CD4-positive, CD25-positive, alpha-beta regulatory T cell (primary cell): ENCODE measurements around the gene JMJD4. TPM values are rescaled to one million over a fixed set of nuclear protein-coding genes. Genes with fewer than 3 reads are reported as not detected.

Experiments
- ATAC-seq, 2 donors: fragments of 150-1000 bp; cut with Tn5 transposase; one replicate each; pipeline ENCODE4 v1.10.0; 2021; ENCODE audit warnings: low read depth in 2 of 2, moderate number of reproducible peaks in 2 of 2, moderate library complexity in 1 of 2
- DNase-seq, 3 donors: peaks; one replicate each; pipeline versions ENCODE4 v3.0.0 to v3.0.0-alpha.2; 2012 to 2022; ENCODE audit warnings: mixed read lengths in 1 of 3
- H3K27ac ChIP-seq: one replicate; pipeline ENCODE4 v1.7.0; 2013; ENCODE audit warnings: mild to moderate bottlenecking, low read length; ENCODE audit not compliant: insufficient read depth, poor library complexity, severe bottlenecking
- H3K27me3 ChIP-seq: one replicate; pipeline ENCODE4 v1.7.0; 2013; ENCODE audit warnings: low read length; ENCODE audit not compliant: control insufficient read depth, insufficient read depth
- H3K36me3 ChIP-seq: one replicate; pipeline ENCODE4 v1.7.0; 2013; ENCODE audit warnings: mild to moderate bottlenecking, low read length, moderate library complexity; ENCODE audit not compliant: control insufficient read depth, insufficient read depth
- H3K4me1 ChIP-seq: 2 replicates; pipeline ENCODE4 v1.7.0; 2013; ENCODE audit warnings: mild to moderate bottlenecking, low read length; ENCODE audit not compliant: insufficient read depth, control insufficient read depth, poor library complexity, severe bottlenecking
- H3K4me3 ChIP-seq: one replicate; pipeline ENCODE4 v1.7.0; 2013; ENCODE audit warnings: low read depth, mild to moderate bottlenecking, low read length, moderate library complexity
- H3K9me3 ChIP-seq, 2 experiments: 1 replicate in 1 of 2; 2 replicates in 1 of 2; pipeline ENCODE4 v1.7.0; 2013; ENCODE audit warnings: low read length in 2 of 2, mild to moderate bottlenecking in 1 of 2, moderate library complexity in 1 of 2; ENCODE audit not compliant: control insufficient read depth in 2 of 2
- H3K27ac Mint-ChIP-seq, 3 donors: one replicate each; pipeline ENCODE4 v1.8.0; 2020 to 2022; ENCODE audit warnings: mild to moderate bottlenecking in 3 of 3, mixed read lengths in 3 of 3, moderate library complexity in 2 of 3
- H3K27me3 Mint-ChIP-seq: one replicate; pipeline ENCODE4 v1.8.0; 2022; ENCODE audit warnings: mild to moderate bottlenecking, mixed read lengths
- H3K36me3 Mint-ChIP-seq: one replicate; pipeline ENCODE4 v1.8.0; 2020; ENCODE audit warnings: mixed read lengths
- H3K4me1 Mint-ChIP-seq, 4 donors: one replicate each; pipeline ENCODE4 v1.8.0; 2020 to 2022; ENCODE audit warnings: mixed read lengths in 4 of 4, mild to moderate bottlenecking in 1 of 4
- H3K4me3 Mint-ChIP-seq, 4 donors: one replicate each; pipeline ENCODE4 v1.8.0; 2020 to 2022; ENCODE audit warnings: mild to moderate bottlenecking in 4 of 4, mixed read lengths in 4 of 4, moderate library complexity in 3 of 4
- H3K9me3 Mint-ChIP-seq, 7 donors: one replicate each; pipeline ENCODE4 v1.8.0; 2020 to 2022; ENCODE audit warnings: mixed read lengths in 7 of 7, mild to moderate bottlenecking in 3 of 7, moderate library complexity in 2 of 7
- polyA plus RNA-seq, 4 donors: library from polyadenylated mRNA; unstranded; fragments of 300-500 nt; fragmentation: Illumina TruSeq; gene quantifications; one replicate each; pipeline ENCODE4 v1.2.3, GENCODE V29; 2021
- total RNA-seq: library from RNA; stranded (reverse); gene quantifications from one replicate; pipeline ENCODE4 v1.2.3, GENCODE V29; 2022

JMJD4 gene
- total and polyA plus RNA-seq, 5 donors from 2014 or later = 9.7 to 28.9 (median 26.5) TPM

- peak overlapping the region in 1 of 4 donors; percentile 31 for H3K4me3 Mint-ChIP-seq
- peaks cover 23% of the 10 kb centered on the region for H3K36me3 Mint-ChIP-seq
- no peaks in the 10 kb centered on the region for H3K9me3 Mint-ChIP-seq
- peaks cover 0 to 20% (median 11%) of the 10 kb centered on the region in 4 donors for H3K4me1 Mint-ChIP-seq
- H3K27ac Mint-ChIP-seq = peak overlapping the region in 2 of 3 donors; percentile 40 to 74
- H3K27me3 ChIP-seq = no peaks in the 10 kb centered on the region
- no peak overlapping the region for H3K4me3 ChIP-seq
- H3K27me3 Mint-ChIP-seq = no peaks in the 10 kb centered on the region
- no peaks in the 10 kb centered on the region for H3K9me3 ChIP-seq
- DNase-seq (no peak), ATAC-seq (no peak)
- H3K4me1 ChIP-seq = no peaks in the 10 kb centered on the region
- peaks cover 16% of the 10 kb centered on the region for H3K36me3 ChIP-seq
- H3K27ac ChIP-seq = no peak overlapping the region
These were observed 38.5 kb upstream of the JMJD4 start for GRCh38 chr1:227773558-227773957.

GRCh38 chr1:227771771-227772170 lies 36.7 kb upstream of the JMJD4 start:
- H3K36me3 ChIP-seq = peaks cover 16% of the 10 kb centered on the region
- Mint-ChIP-seq H3K27me3 (no peaks in the 10 kb centered on the region), H3K4me3 (no peak overlapping the region), H3K27ac (no peak overlapping the region), H3K4me1 (peaks cover under 1 to 31% (median 23%) of the 10 kb centered on the region in 4 donors), H3K36me3 (peaks cover 24% of the 10 kb centered on the region), H3K9me3 (no peaks in the 10 kb centered on the region)
- no peaks in the 10 kb centered on the region for H3K27me3 ChIP-seq
- no peaks in the 10 kb centered on the region for H3K9me3 ChIP-seq
- no peak overlapping the region for H3K27ac ChIP-seq
- H3K4me3 ChIP-seq = no peak overlapping the region
- DNase-seq = no peak
- peaks cover 8% of the 10 kb centered on the region for H3K4me1 ChIP-seq
- no peak for ATAC-seq

- H3K9me3 Mint-ChIP-seq = no peaks in the 10 kb centered on the region
- Histone ChIP-seq H3K27ac (no peak overlapping the region), H3K27me3 (no peaks in the 10 kb centered on the region), H3K4me1 (peaks cover 13% of the 10 kb centered on the region), H3K9me3 (no peaks in the 10 kb centered on the region), H3K36me3 (peaks cover 13% of the 10 kb centered on the region), H3K4me3 (no peak overlapping the region)
- no peak overlapping the region for H3K4me3 Mint-ChIP-seq
- H3K27me3 Mint-ChIP-seq = no peaks in the 10 kb centered on the region
- no peak overlapping the region for H3K27ac Mint-ChIP-seq
- ATAC-seq (no peak), DNase-seq (no peak)
- peaks cover 5 to 36% (median 27%) of the 10 kb centered on the region in 4 donors for H3K4me1 Mint-ChIP-seq
- peaks cover 24% of the 10 kb centered on the region for H3K36me3 Mint-ChIP-seq
These were observed 36.2 kb upstream of the JMJD4 start for GRCh38 chr1:227771326-227771725.

GRCh38 chr1:227770812-227771211 lies 35.7 kb upstream of the JMJD4 start:
- H3K27ac ChIP-seq = no peak overlapping the region
- H3K36me3 ChIP-seq = peaks cover 8% of the 10 kb centered on the region
- H3K27ac Mint-ChIP-seq = peak overlapping the region in 1 of 3 donors; percentile 29
- DNase-seq (no peak), ATAC-seq (no peak)
- no peaks in the 10 kb centered on the region for H3K27me3 Mint-ChIP-seq
- peaks cover 10 to 41% (median 32%) of the 10 kb centered on the region in 4 donors for H3K4me1 Mint-ChIP-seq
- no peaks in the 10 kb centered on the region for H3K9me3 ChIP-seq
- H3K27me3 ChIP-seq = no peaks in the 10 kb centered on the region
- no peak overlapping the region for H3K4me3 ChIP-seq
- H3K4me1 ChIP-seq = peaks cover 18% of the 10 kb centered on the region
- no peak overlapping the region for H3K4me3 Mint-ChIP-seq
- H3K36me3 Mint-ChIP-seq = peaks cover 24% of the 10 kb centered on the region
- H3K9me3 Mint-ChIP-seq = no peaks in the 10 kb centered on the region

- peaks cover 26% of the 10 kb centered on the region for H3K4me1 ChIP-seq
- Mint-ChIP-seq H3K36me3 (peaks cover 24% of the 10 kb centered on the region), H3K27ac (no peak overlapping the region), H3K9me3 (no peaks in the 10 kb centered on the region), H3K4me1 (peaks cover 10 to 44% (median 35%) of the 10 kb centered on the region in 4 donors), H3K27me3 (no peaks in the 10 kb centered on the region), H3K4me3 (no peak overlapping the region)
- peaks cover 5% of the 10 kb centered on the region for H3K36me3 ChIP-seq
- no peak for DNase-seq
- no peak overlapping the region for H3K27ac ChIP-seq
- no peaks in the 10 kb centered on the region for H3K27me3 ChIP-seq
- H3K4me3 ChIP-seq = no peak overlapping the region
- no peaks in the 10 kb centered on the region for H3K9me3 ChIP-seq
- ATAC-seq = no peak
These were observed 34.9 kb upstream of the JMJD4 start for GRCh38 chr1:227769936-227770494.

- Mint-ChIP-seq H3K4me3 (no peak overlapping the region), H3K4me1 (peaks cover 10 to 51% (median 38%) of the 10 kb centered on the region in 4 donors), H3K27ac (peak overlapping the region in 2 of 3 donors; percentile 23 to 48), H3K36me3 (peaks cover 22% of the 10 kb centered on the region), H3K9me3 (no peaks in the 10 kb centered on the region), H3K27me3 (no peaks in the 10 kb centered on the region)
- Histone ChIP-seq H3K27me3 (no peaks in the 10 kb centered on the region), H3K36me3 (peaks cover 5% of the 10 kb centered on the region), H3K27ac (no peak overlapping the region), H3K9me3 (no peaks in the 10 kb centered on the region), H3K4me3 (no peak overlapping the region), H3K4me1 (peaks cover 33% of the 10 kb centered on the region)
- no peak for ATAC-seq
- DNase-seq = no peak
These were observed 34.2 kb upstream of the JMJD4 start for GRCh38 chr1:227769047-227769935.

- peaks cover 39% of the 10 kb centered on the region for H3K4me1 ChIP-seq
- Mint-ChIP-seq H3K27ac (peak overlapping the region in 2 of 3 donors; percentile 23 to 32), H3K36me3 (peaks cover 17% of the 10 kb centered on the region)
These were observed 33.5 kb upstream of the JMJD4 start for GRCh38 chr1:227768640-227769039.

More at GRCh38 chr1:227768640-227769039, 33.5 kb upstream of the JMJD4 start:
- Mint-ChIP-seq H3K4me3 (peak overlapping the region in 1 of 4 donors; percentile 61), H3K27me3 (no peaks in the 10 kb centered on the region), H3K9me3 (no peaks in the 10 kb centered on the region), H3K4me1 (peaks cover 10 to 52% (median 37%) of the 10 kb centered on the region in 4 donors)
- ATAC-seq (no peak), DNase-seq (no peak)
- H3K36me3 ChIP-seq = peaks cover 5% of the 10 kb centered on the region
- H3K9me3 ChIP-seq = no peaks in the 10 kb centered on the region
- H3K27me3 ChIP-seq = no peaks in the 10 kb centered on the region
- H3K27ac ChIP-seq = no peak overlapping the region
- no peak overlapping the region for H3K4me3 ChIP-seq
